Transverse colon (tissue), 4 donors: Measurements from ENCODE around the gene CTNND2. TPM values are rescaled to one million over a fixed set of nuclear protein-coding genes. Genes with fewer than 3 reads are reported as not detected.

ENCODE experiments used
- DNase-seq: peaks from one replicate; pipeline ENCODE4 v3.0.0-alpha.2; 2019
- H3K27ac ChIP-seq, 4 donors: fragments of 200-600 bp; sonication (generic); 2 replicates each; pipeline ENCODE4 v1.5.1; 2016 to 2018; ENCODE audit warnings: inconsistent platforms in 4 of 4
- H3K27me3 ChIP-seq: fragments of 200-600 bp; sonication (generic); 2 replicates; pipeline ENCODE4 v1.5.1; 2017; ENCODE audit warnings: inconsistent platforms
- H3K36me3 ChIP-seq, 4 donors: fragments of 200-600 bp; sonication (generic); 2 replicates each; pipeline ENCODE4 v1.5.1; 2017 to 2019; ENCODE audit warnings: inconsistent platforms in 4 of 4
- H3K4me1 ChIP-seq, 4 donors: fragments of 200-600 bp; sonication (generic); 2 replicates each; pipeline ENCODE4 v1.5.1; 2017 to 2020; ENCODE audit warnings: inconsistent platforms in 4 of 4
- H3K4me3 ChIP-seq, 4 donors: fragments of 200-600 bp; sonication (generic); 1 replicate in 1 of 4; 2 replicates in 3 of 4; pipeline versions ENCODE4 v1.5.1 to v1.6.1; 2017 to 2019; ENCODE audit warnings: inconsistent platforms in 4 of 4
- H3K9me3 ChIP-seq, 2 donors: fragments of 200-600 bp; sonication (generic); 2 replicates each; pipeline ENCODE4 v1.5.1; 2017 to 2019; ENCODE audit warnings: inconsistent platforms in 2 of 2
- CTCF ChIP-seq, 5 experiments: fragments of 200-600 bp in 3 of 5; fragments of 450-650 bp in 2 of 5; sonication (generic) in 3 of 5; IDR thresholded peaks; 1 replicate in 2 of 5; 2 replicates in 3 of 5; pipeline ENCODE4 v1.5.1; 2016 to 2017; ENCODE audit warnings: antibody characterized with exemption in 5 of 5, inconsistent platforms in 3 of 5, mild to moderate bottlenecking in 2 of 5, moderate library complexity in 1 of 5
- EP300 ChIP-seq: sonication (generic); formaldehyde crosslinking; IDR thresholded peaks from one replicate; pipeline ENCODE4 v1.6.1; 2017; ENCODE audit warnings: antibody characterized with exemption, low read depth
- POLR2A ChIP-seq: fragments of 450-650 bp; IDR thresholded peaks from one replicate; pipeline ENCODE4 v1.6.1; 2016; ENCODE audit warnings: antibody characterized with exemption, mild to moderate bottlenecking, moderate library complexity
- POLR2AphosphoS5 ChIP-seq, 3 donors: sonication (generic); formaldehyde crosslinking; IDR thresholded peaks; one replicate each; pipeline ENCODE4 v1.6.1; 2016; ENCODE audit warnings: antibody characterized with exemption in 3 of 3
- WGBS, 2 donors: methylation state at CpG; one replicate each; pipeline ENCODE4 v1.1.5; 2018; ENCODE audit warnings: low coverage in 1 of 2; 5-methylcytosine and 5-hydroxymethylcytosine counted together
- in situ Hi-C, 4 donors: fragments of 200-750 bp; cut with MboI; loops; one replicate each; pipeline versions ENCODE4 v1.15.0 to v1.15.1; 2017; ENCODE audit warnings: low sequenced_read_pairs in 3 of 4, low pct_ligation_motif_present in 1 of 4, low pct_unique_long_range_greater_than_20kb in 1 of 4
- intact Hi-C: fragments of 100-400 bp; cut with DNase I; formaldehyde crosslinking; loops from one replicate; pipeline ENCODE4 v1.15.1; 2023; ENCODE audit warnings: low total_unique reads
- total RNA-seq, 4 donors: library from RNA; depleted of rRNA; stranded (reverse); fragments of >200 nt; gene quantifications; one replicate each; pipeline ENCODE4 v1.1.0, GENCODE V29; 2016

Gene CTNND2
- total RNA-seq, 4 donors from 2014 or later = 1.9 to 2.1 TPM; not detected in 2

GRCh38 chr5:11044581-11044980 is 859.7 kb downstream of the CTNND2 start:
- no peaks in the 10 kb centered on the region for H3K36me3 ChIP-seq
- in situ Hi-C loops (no loop called here), intact Hi-C loops (no loop called here)
- TF ChIP-seq POLR2A (no peak), POLR2AphosphoS5 (IDR thresholded peaks at IDR 0.05) (no peak), CTCF (IDR thresholded peaks at IDR 0.05) (no peak), EP300 (no peak)
- H3K4me1 ChIP-seq = no peaks in the 10 kb centered on the region
- no peak overlapping the region for H3K4me3 ChIP-seq
- no peak overlapping the region for H3K27ac ChIP-seq
- H3K9me3 ChIP-seq = no peaks in the 10 kb centered on the region
- no peaks in the 10 kb centered on the region for H3K27me3 ChIP-seq
- no peak for DNase-seq

- DNase-seq = no peak
- intact Hi-C loops = no loop called here
- Histone ChIP-seq H3K27me3 (no peaks in the 10 kb centered on the region), H3K4me1 (no peaks in the 10 kb centered on the region), H3K36me3 (no peaks in the 10 kb centered on the region), H3K9me3 (no peaks in the 10 kb centered on the region), H3K27ac (no peak overlapping the region), H3K4me3 (no peak overlapping the region)
- TF ChIP-seq POLR2AphosphoS5 (IDR thresholded peaks at IDR 0.05) (no peak), CTCF (IDR thresholded peaks at IDR 0.05) (no peak)
- in situ Hi-C loops = no loop called here
- 71% methylated on average over 5 of the region's 5 CpGs; no CpG with 5 or more reads in 1 of the 2 donors for WGBS, 2 donors
Measured at GRCh38 chr5:11043881-11044280, 860.4 kb downstream of the CTNND2 start.

- WGBS, 2 donors = 48 to 64% methylated on average over 1 of the region's 1 CpG
- TF ChIP-seq POLR2A = no peak
- TF ChIP-seq EP300 = no peak
- TF ChIP-seq CTCF (IDR thresholded peaks at IDR 0.05) = no peak
- TF ChIP-seq POLR2AphosphoS5 (IDR thresholded peaks at IDR 0.05) = no peak
- Histone ChIP-seq H3K9me3 (no peaks in the 10 kb centered on the region), H3K27me3 (no peaks in the 10 kb centered on the region), H3K27ac (no peak overlapping the region), H3K36me3 (no peaks in the 10 kb centered on the region), H3K4me1 (no peaks in the 10 kb centered on the region), H3K4me3 (no peak overlapping the region)
- intact Hi-C loops (no loop called here), in situ Hi-C loops (no loop called here)
- no peak for DNase-seq
Measured at GRCh38 chr5:11040345-11040744, 863.9 kb downstream of the CTNND2 start.

- no peaks in the 10 kb centered on the region for H3K36me3 ChIP-seq
- TF ChIP-seq POLR2AphosphoS5 (IDR thresholded peaks at IDR 0.05) (no peak), EP300 (no peak), CTCF (IDR thresholded peaks at IDR 0.05) (no peak), POLR2A (no peak)
- intact Hi-C loops (no loop called here), in situ Hi-C loops (no loop called here)
- no peak overlapping the region for H3K4me3 ChIP-seq
- H3K4me1 ChIP-seq = no peaks in the 10 kb centered on the region
- 22 to 55% methylated on average over 2 to 3 of the region's 3 CpGs for WGBS, 2 donors
- no peak overlapping the region for H3K27ac ChIP-seq
- H3K9me3 ChIP-seq = no peaks in the 10 kb centered on the region
- H3K27me3 ChIP-seq = no peaks in the 10 kb centered on the region
- no peak for DNase-seq
Measured at GRCh38 chr5:11038772-11039171, 865.5 kb downstream of the CTNND2 start.
